Ishikawa (cell line): Measurements from ENCODE around the gene KDM4B.

Experiments used
- CEBPB ChIP-seq: IDR thresholded peaks from 2 replicates; pipeline ENCODE4 v1.6.1; 2012
- CREB1 ChIP-seq: IDR thresholded peaks from 2 replicates; pipeline ENCODE4 v1.6.1; 2012; ENCODE audit warnings: low read depth
- EGR1 ChIP-seq: IDR thresholded peaks from 2 replicates; pipeline ENCODE4 v1.6.1; 2012
- EP300 ChIP-seq: IDR thresholded peaks from 2 replicates; pipeline ENCODE4 v1.6.1; 2012; ENCODE audit warnings: borderline replicate concordance
- FOXM1 ChIP-seq: IDR thresholded peaks from 2 replicates; pipeline ENCODE4 v1.6.1; 2012; ENCODE audit warnings: low read depth, borderline replicate concordance
- NFIC ChIP-seq: IDR thresholded peaks from 2 replicates; pipeline ENCODE4 v1.6.1; 2012
- RAD21 ChIP-seq: IDR thresholded peaks from 2 replicates; pipeline ENCODE4 v1.6.1; 2012; ENCODE audit warnings: low read depth
- TAF1 ChIP-seq: IDR thresholded peaks from 2 replicates; pipeline ENCODE4 v1.6.1; 2012; ENCODE audit warnings: low read depth, mild to moderate bottlenecking
- TCF12 ChIP-seq: IDR thresholded peaks from 2 replicates; pipeline ENCODE4 v1.6.1; 2012; ENCODE audit warnings: low read depth
- TEAD4 ChIP-seq: IDR thresholded peaks from 2 replicates; pipeline ENCODE4 v1.6.1; 2012
- YY1 ChIP-seq: IDR thresholded peaks from 2 replicates; pipeline ENCODE4 v1.6.1; 2012; ENCODE audit warnings: low read depth
- ZBTB7A ChIP-seq: IDR thresholded peaks from 2 replicates; pipeline ENCODE4 v1.6.1; 2012; ENCODE audit warnings: low read depth
- TF ChIP-seq, protein P1 (sequence below): IDR thresholded peaks from 2 replicates; pipeline ENCODE4 v1.6.1; 2012; ENCODE audit warnings: low read depth, mild to moderate bottlenecking
- TF ChIP-seq, protein P2 (sequence below): IDR thresholded peaks from 2 replicates; pipeline ENCODE4 v1.6.1; 2012
- TF ChIP-seq, protein P3 (sequence below): IDR thresholded peaks from 2 replicates; pipeline ENCODE4 v1.6.1; 2012

Gene KDM4B

DNA sequence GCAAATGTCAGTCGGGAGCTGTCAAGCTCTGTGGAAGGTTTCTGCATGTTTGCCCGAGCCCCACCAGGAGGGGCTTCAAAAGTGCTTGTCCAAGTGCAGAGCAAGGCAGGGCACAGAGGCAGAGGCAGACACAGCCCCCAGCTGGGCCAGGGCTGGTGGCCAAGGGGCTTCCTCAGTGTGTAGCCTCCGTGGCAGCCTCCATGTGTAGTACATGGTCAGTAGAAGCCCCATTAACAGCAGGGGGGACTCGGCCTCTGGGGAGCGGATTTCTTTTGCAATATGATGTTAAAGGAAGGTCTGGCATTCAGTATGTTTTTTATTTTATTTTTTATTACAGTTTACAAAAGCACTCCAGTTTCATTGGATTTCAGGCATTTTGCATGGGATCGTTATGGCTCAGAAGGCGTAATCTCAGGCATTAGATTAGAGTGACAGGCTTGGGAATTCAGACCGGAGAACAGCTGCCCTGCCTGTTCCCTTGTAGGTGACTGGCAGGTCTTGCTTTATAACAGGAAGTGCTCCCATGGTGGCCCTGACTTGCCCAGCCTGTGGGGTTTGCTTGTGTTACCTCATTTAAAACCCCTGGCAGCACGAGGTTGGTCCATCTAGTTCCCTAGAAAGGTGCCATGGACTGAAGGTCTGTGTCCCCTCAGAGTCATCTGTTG lies 129.2 kb downstream of the KDM4B start:
- TF ChIP-seq, protein P1, sequence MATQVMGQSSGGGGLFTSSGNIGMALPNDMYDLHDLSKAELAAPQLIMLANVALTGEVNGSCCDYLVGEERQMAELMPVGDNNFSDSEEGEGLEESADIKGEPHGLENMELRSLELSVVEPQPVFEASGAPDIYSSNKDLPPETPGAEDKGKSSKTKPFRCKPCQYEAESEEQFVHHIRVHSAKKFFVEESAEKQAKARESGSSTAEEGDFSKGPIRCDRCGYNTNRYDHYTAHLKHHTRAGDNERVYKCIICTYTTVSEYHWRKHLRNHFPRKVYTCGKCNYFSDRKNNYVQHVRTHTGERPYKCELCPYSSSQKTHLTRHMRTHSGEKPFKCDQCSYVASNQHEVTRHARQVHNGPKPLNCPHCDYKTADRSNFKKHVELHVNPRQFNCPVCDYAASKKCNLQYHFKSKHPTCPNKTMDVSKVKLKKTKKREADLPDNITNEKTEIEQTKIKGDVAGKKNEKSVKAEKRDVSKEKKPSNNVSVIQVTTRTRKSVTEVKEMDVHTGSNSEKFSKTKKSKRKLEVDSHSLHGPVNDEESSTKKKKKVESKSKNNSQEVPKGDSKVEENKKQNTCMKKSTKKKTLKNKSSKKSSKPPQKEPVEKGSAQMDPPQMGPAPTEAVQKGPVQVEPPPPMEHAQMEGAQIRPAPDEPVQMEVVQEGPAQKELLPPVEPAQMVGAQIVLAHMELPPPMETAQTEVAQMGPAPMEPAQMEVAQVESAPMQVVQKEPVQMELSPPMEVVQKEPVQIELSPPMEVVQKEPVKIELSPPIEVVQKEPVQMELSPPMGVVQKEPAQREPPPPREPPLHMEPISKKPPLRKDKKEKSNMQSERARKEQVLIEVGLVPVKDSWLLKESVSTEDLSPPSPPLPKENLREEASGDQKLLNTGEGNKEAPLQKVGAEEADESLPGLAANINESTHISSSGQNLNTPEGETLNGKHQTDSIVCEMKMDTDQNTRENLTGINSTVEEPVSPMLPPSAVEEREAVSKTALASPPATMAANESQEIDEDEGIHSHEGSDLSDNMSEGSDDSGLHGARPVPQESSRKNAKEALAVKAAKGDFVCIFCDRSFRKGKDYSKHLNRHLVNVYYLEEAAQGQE, result no peak
- TF ChIP-seq, protein P2, sequence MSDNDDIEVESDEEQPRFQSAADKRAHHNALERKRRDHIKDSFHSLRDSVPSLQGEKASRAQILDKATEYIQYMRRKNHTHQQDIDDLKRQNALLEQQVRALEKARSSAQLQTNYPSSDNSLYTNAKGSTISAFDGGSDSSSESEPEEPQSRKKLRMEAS, result no peak
- TF ChIP-seq CREB1, result no peak
- TF ChIP-seq, protein P3, sequence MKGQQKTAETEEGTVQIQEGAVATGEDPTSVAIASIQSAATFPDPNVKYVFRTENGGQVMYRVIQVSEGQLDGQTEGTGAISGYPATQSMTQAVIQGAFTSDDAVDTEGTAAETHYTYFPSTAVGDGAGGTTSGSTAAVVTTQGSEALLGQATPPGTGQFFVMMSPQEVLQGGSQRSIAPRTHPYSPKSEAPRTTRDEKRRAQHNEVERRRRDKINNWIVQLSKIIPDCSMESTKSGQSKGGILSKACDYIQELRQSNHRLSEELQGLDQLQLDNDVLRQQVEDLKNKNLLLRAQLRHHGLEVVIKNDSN, result no peak

DNA sequence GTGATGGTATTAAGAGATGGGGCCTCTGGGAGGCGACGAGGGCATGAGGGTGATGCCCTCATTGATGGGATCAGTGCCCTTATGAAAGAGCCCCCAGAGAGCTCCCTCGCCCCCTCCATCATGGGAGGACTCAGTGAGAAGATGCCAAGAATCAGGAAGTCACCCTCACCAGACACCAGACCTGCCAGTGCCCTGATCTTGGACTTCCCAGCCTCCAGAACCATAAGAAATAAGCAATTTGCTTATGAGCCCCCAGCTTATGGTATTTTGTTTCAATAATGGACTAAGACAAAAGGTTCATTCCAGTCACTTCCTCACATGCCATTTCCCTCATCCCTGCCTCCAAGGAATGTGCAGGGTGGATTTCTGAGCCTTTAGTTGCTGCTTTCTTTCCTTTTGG lies 129.7 kb downstream of the KDM4B start:
- TF ChIP-seq CREB1 (no peak), NFIC (no peak), ZBTB7A (no peak), EP300 (no peak), FOXM1 (no peak), TAF1 (no peak), RAD21 (no peak), CEBPB (no peak), YY1 (no peak), TEAD4 (no peak), EGR1 (no peak), TCF12 (no peak)
- TF ChIP-seq, protein P2, result no peak
- TF ChIP-seq, protein P3, result no peak
- TF ChIP-seq, protein P1, result no peak

DNA sequence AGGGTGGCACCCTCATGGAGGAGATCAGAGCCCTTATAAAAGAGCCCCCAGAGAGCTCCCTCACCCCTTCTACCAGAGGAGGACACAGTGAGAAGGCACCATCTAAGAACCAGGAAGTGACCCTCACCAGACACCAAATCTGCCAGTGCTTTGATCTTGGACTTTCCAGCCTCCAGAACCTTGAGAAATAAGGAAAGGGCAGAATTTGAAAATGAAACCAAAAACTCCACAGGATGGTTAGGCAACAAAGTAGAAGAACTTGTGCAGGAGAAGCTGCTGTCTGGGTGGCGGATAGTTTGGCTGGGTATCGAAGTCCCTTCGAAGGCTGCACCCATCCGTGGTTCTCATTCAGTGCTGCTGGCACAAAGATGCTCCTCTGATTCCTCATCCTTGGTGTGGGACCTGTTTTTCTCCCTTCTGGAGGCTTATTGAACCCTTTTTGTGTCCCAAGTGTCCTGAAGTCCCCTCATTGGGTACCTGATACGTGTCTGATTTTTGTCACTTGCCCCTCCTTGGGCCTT lies 130.8 kb downstream of the KDM4B start:
- no peak for TF ChIP-seq EGR1
- no peak for TF ChIP-seq ZBTB7A
- TF ChIP-seq, protein P1, result no peak
- no peak for TF ChIP-seq TEAD4
- no peak for TF ChIP-seq YY1
- TF ChIP-seq, protein P2, result no peak
- no peak for TF ChIP-seq RAD21
- TF ChIP-seq NFIC, result no peak
- no peak for TF ChIP-seq EP300

DNA sequence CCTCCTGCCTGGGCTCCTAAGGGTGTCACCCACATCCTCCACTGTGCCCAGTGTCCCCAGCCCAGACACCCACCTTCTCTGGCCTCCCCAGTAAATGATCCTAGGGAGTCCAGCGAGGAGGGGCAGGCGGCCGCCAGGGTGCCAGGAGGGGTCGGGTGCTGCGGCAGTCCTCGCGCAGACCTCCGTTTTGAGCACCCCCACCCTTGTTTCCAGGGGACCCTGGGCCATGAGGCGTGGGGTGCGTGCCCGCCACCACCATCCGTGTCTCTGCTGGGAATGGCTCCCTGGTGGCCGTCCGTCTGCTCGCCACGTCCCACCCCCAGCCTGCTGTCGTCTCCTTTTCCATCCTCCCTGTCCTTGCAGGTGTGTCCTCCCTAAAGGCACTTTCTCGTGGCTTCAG lies 133.0 kb downstream of the KDM4B start:
- TF ChIP-seq FOXM1 (no peak), ZBTB7A (no peak), NFIC (no peak), EGR1 (no peak), YY1 (no peak), CEBPB (no peak), RAD21 (no peak), CREB1 (no peak), TCF12 (no peak), TEAD4 (no peak), EP300 (no peak), TAF1 (no peak)
- TF ChIP-seq, protein P1, result no peak
- TF ChIP-seq, protein P2, result no peak
- TF ChIP-seq, protein P3, result no peak
